ENCODE results near the gene ZNF791.
A peak's percentile ranks its signal among the peaks of the same experiment; 100 is the strongest.
"Not testable (repeated sequence)": the region's sequence is repeated elsewhere in the genome, so short reads cannot be mapped to it uniquely, and the experiment has no call there.

ZNF791 gene

GRCh38 chr19:12610540-12611360 lies at the start of gene ZNF791, which contains the start of gene ZNF490:
Gene ZNF791 (plus strand): TSS chr19:12610920. CDS start chr19:12611080, 160 bp downstream.
Gene ZNF490 (minus strand): TSS chr19:12610813. CDS start chr19:12610680, 133 bp downstream.
- peak; percentile 92 for DNase-seq

DNA sequence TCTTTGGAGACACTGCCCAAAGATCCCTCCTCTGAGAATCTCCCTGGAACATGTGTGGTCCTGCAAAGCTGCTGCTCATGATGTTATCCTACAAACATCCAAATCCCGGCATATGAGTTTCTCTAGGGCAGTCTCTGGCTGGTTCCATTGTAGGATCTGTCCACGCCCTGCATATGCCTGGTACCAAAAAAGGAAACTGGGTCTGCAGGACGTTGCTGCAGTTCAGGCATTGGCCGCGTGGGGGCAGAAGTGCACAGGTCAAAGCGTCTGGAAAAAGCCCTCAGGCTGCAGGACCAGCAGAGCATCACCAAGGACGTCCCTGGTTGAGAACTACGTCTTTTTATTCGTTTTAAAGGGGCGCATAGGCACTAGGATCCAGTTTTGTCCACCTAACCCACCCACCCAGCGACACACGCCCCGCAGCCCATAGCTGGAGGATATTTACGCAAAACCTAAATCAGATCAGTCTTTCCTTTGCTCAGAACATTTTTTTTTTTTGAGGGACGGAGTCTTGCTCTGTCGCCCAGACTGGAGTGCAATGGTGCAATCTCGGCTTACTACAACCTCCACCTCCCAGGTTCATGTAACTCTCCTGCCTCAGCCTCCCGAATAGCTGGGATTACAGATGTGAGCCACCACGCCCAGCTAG lies 46.6 kb upstream of the ZNF791 start:
- DNase-seq = peak; percentile 85

DNA sequence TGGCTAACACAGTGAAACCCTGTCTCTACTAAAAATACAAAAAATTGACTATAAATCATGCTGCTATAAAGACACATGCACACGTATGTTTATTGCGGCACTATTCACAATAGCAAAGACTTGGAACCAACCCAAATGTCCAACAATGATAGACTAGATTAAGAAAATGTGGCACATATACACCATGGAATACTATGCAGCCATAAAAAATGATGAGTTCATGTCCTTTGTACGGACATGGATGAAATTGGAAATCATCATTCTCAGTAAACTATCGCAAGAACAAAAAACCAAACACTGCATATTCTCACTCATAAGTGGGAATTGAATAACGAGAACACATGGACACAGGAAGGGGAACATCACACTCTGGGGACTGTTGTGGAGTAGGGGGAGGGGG lies 44.3 kb upstream of the ZNF791 start:
- DNase-seq = not testable (repeated sequence)

DNA sequence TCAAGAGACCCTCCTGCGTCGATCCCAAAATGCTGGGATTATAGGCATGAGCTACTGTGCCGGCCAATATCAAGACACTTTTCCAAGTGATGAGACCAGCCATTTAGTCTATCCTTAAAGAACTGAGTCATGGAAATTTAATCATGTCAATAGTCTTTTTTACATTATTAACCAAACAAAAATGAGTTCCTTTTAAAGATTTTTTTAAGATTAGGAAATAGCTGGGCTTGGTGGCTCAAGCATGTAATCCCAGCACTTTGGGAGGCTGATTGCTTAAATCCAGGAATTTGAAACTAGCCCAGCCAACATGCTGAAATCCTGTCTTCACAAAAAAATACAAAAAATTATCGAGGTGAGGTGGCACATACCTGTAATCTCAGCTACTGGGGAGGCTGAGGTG lies 42.8 kb upstream of the ZNF791 start:
- DNase-seq = no peak

GRCh38 chr19:12574036-12574435 lies 36.7 kb upstream of the ZNF791 start:
- DNase-seq = no peak

GRCh38 chr19:12578641-12579040 lies 32.1 kb upstream of the ZNF791 start:
- DNase-seq = no peak

DNA sequence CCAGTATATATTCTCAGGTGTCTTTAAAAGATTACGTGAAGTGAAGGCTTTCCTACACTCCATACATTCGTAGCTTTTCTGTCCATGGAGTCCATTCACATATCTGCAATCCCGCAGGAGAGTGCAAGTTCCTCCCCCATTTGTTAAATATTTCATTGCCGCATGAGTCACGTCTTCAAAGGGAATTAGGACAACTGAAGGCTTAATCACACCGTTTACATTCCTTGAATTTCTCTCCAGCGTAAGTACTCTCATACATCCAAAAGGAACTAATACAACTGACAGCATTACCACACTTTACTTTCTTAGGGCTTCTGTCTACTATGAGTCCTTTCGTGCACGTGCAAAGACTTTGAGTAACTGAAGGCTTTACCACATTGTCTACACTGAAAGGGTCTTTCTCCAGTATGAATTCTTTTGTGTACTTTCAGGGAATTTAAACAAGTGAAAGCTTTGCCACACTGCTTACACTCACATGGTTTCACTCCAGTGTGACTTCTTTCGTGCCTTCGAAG lies 30.5 kb upstream of the ZNF791 start:
- DNase-seq = no peak

- DNase-seq = no peak
Observed at GRCh38 chr19:12581100-12581499, 29.6 kb upstream of the ZNF791 start.

DNA sequence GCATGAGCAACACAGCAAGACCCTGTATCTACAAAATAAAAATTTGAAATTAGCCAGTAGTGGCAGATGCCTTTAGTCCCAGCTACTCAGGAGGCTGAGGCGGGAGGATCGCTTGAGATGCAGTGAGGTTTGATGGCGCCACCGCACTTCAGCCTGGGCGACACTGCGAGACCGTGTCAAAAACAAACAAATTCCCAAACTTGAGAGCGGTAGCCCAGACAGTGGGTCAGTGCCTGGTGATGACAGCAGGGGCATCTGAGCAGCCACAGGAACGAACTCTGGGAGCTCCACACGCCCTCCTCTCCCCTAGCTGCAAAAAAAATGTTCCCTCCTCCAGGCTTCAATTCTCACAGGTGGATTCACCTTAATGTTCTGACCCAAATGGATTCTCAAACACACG lies 14.2 kb upstream of the ZNF791 start:
- DNase-seq = no peak

DNA sequence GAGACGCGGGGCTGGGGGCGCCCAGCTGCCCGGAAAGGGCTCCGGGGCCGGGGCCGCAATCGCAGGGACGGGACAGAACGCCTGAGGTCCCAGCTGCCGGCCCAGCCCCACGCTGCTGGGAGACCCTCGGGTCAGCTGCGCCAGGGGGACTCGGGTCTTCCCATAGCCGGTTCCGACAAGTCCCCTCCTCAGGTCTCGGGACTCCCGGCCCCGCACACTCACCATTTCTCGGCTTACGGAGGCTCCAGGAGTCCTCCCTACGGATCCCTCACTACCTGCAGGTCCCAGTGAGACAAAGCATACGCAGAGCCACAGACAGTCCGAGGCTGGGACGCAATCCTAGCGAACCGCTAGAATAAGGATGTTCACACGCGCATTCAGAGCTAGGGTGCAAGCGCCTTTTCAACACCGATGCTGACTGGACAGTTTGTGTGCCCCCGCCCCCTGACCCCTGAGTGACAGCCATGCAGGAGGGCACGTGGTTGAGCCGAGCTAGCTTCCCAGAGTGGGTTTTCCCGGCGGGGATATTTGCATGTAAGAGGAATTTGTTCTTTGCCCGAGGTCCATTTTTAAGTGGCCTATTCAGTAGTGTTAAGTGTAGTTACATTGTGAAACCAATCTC lies 13.7 kb upstream of the ZNF791 start:
- DNase-seq = no peak

GRCh38 chr19:12597594-12597993 lies 13.1 kb upstream of the ZNF791 start:
- no peak for DNase-seq

GRCh38 chr19:12603714-12604113 lies 7.0 kb upstream of the ZNF791 start:
- peak; percentile 9 for DNase-seq

DNA sequence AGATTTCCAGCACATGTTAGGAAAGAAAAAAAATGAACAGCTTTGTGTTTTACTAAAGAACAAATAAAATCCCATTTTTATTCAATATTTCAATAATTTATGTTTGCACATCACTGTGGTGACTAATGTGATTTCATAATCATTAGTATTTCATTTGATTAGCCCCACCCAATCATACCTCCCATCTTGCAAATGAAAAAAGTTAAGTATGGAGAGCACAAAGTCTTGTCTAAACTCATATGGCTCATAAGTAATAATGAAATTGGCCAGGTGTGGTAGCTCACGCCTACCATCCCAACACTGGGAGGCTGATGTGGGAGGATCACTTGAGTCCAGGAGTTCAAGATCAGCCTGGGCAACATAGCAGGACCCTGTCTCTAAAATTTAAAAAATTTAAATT lies 3.9 kb upstream of the ZNF791 start:
- no peak for DNase-seq

GRCh38 chr19:12607631-12608030 lies 3.1 kb upstream of the ZNF791 start:
- DNase-seq = no peak

DNA sequence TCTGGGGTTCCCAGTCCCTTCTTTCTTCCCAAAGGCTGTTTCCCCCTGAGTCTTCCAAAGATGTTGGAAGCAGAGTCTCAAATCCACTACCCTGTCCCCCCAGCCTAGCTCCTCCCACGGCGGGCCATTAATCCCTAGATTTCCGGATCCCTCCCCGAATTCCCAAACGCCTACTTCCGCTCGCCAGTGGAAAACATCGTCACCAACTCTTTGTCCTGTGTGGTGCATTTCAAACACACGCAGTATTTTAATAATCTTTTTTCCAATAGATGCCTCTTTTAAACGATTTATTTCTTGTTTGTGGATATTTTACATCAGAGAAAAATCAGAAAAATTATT lies 610 bp downstream of the ZNF791 start:
- DNase-seq = peak; percentile 3

GRCh38 chr19:12617646-12618045 lies 6.9 kb downstream of the ZNF791 start:
- no peak for DNase-seq

DNA sequence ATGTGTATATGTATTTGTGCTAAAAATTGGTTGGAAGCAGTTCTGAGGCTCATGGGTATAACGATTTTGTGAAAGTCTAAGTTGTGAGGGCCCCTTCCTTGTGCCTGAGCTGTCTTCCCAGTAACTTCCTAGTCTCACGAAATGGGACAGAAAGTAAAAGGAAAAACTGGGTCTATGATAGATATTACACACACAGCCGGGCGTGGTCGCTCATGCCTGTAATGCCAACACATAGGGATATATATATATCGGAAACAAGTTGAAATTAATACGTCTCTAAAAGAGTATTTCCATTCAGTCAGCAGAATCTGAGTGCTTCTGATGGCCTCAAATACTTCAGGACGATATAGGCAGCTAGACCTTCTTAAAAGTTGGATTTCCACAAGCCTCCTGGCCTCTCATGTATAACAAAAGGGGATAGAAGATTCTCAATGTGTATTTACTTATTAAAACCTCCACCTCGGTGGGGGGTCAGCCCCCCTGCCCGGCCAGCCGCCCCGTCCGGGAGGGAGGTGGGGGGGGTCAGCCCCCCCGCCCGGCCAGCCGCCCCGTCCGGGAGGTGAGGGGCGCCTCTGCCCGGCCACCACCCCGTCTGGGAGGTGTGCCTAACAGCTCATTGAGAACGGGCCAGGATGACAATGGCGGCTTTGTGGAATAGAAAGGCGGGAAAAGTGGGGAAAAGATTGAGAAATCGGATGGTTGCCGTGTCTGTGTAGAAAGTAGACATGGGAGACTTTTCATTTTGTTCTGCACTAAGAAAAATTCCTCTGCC lies 10.7 kb downstream of the ZNF791 start:
- DNase-seq = not testable (repeated sequence)

DNA sequence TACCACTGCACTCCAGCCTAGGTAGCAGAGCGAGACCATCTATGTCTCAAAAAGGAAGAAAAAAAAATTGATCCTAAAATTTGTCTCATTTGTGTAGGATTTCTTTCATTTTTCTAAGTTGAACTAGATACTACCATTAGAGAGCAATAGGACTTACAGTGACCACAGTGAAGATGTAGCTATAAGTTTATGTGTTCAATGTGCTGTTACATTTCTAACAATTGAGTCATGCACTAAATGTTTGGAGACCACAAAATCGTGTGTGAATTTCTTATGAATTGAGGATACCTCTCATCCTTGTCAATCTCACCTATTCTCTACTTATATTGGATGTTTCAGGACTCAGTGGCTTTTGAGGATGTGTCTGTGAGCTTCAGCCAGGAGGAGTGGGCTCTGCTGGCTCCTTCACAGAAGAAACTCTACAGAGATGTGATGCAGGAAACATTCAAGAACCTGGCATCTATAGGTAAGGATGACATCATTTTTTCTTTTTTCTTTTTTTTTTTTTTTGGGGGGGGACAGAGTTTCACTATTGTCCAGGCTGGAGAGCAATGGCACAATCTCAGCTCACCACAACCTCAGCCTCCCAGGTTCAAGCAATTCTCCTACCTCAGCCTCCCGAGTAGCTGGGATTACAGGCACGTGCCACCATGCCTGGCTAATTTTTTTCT lies 12.8 kb downstream of the ZNF791 start:
- DNase-seq = no peak

DNA sequence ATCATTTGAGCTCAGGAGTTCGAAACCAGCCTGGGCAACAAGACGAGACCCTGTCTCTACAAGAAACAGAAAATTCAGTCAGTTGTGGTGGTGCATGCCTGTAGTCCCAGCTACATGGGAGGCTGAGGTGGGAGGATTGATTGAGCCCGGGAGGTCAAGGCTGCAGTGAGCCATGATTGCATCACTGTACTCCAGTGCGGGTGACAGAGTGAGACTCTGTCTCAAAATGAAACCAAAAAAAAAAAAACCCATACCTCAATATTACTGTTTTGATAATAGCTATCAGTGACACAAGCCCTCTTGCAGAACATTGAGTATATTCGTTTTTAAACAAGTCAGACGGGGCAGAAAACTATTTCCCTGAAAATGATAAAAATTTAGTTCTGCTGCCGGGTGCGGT lies 16.2 kb downstream of the ZNF791 start:
- no peak for DNase-seq

DNA sequence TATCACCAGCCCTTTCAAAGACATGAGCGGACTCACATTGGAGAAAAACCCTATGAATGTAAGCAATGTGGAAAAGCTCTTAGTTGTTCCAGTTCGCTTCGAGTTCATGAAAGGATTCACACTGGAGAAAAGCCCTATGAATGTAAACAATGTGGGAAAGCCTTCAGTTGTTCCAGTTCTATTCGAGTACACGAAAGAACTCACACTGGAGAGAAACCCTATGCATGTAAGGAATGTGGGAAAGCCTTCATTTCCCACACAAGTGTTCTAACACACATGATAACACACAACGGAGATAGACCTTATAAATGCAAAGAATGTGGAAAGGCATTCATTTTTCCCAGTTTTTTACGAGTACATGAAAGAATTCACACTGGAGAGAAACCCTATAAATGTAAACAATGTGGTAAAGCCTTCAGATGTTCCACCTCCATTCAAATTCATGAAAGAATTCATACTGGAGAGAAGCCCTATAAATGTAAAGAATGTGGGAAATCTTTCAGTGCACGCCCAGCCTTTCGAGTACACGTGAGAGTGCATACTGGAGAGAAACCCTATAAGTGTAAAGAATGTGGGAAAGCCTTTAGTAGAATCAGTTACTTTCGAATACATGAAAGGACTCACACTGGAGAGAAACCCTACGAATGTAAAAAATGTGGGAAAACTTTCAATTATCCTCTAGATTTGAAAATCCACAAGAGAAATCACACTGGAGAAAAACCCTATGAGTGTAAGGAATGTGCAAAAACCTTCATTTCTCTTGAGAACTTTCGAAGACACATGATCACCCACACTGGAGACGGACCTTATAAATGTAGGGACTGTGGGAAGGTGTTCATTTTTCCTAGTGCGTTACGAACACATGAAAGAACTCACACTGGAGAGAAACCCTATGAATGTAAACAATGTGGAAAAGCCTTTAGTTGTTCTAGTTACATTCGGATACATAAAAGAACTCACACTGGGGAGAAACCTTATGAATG lies 17.6 kb downstream of the ZNF791 start:
- no peak for DNase-seq

- DNase-seq = no peak
Observed at GRCh38 chr19:12629215-12629614, 18.5 kb downstream of the ZNF791 start.
